Adipose tissue (tissue), 3 donors: ENCODE data around the gene TMPRSS3. TPM values are rescaled to one million over a fixed set of nuclear protein-coding genes. Genes with fewer than 3 reads are reported as not detected.
"Not testable (repeated sequence)": the region's sequence is repeated elsewhere in the genome, so short reads cannot be mapped to it uniquely, and the experiment has no call there.

ENCODE experiments used
- H3K27ac ChIP-seq: one replicate; pipeline ENCODE4 v1.5.1; 2013; ENCODE audit warnings: low read depth, low read length
- WGBS, 3 donors: extraction: QIAGEN DNeasy Blood & Tissue Kit; methylation state at CpG; one replicate each; pipeline ENCODE4 v1.1.7; 2013; 5-methylcytosine and 5-hydroxymethylcytosine counted together
- polyA plus RNA-seq, 3 donors: library from polyadenylated mRNA; stranded (reverse); fragments of 200-250 nt; gene quantifications; one replicate each; pipeline ENCODE4 v1.2.3, GENCODE V29; 2013
- donor health status: healthy with polysubstance abuse.
- donor health status: Bipolar disorder and iron deficiency.
- donor health status: healthy.

Gene TMPRSS3
- polyA plus RNA-seq, 3 donors = 0.45 to 2.0 (median 0.59) TPM

DNA sequence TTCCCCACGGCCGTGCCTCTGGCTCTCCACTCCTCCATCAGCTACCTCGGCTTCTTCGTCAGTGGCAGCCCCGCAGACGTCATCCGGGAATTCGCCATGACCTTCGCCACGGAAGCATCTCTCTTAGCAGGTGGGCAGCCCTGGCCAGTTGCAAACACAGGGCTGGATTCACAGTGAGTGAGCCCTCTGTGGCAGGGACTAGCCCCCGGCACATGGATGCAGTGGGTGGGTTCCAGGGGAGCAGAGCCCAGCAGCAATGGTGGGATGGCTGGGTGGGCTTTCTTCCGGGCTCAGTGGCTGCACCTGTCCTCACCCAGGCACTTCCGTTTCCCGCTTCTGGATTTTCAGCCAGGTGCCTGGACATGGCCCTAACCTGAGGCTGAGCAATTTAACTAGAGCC lies 17.2 kb upstream of the TMPRSS3 start:
- 78 to 88% (median 81%) methylated on average over 14 of the region's 14 CpGs for WGBS, 3 donors

GRCh38 chr21:42412636-42412933 lies 16.7 kb upstream of the TMPRSS3 start:
- 79 to 89% (median 86%) methylated on average over 5 of the region's 5 CpGs for whole genome bisulfite sequencing, 3 donors
- H3K27ac ChIP-seq = no peak overlapping the region

More for the DNA sequence above, 17.2 kb upstream of the TMPRSS3 start:
- H3K27ac ChIP-seq = no peak overlapping the region

GRCh38 chr21:42411891-42412635 lies 16.2 kb upstream of the TMPRSS3 start:
- no peak overlapping the region for H3K27ac ChIP-seq
- WGBS, 3 donors = 58 to 68% (median 62%) methylated on average over 21 of the region's 21 CpGs

- 55 to 63% (median 62%) methylated on average over 7 of the region's 7 CpGs for WGBS, 3 donors
- no peak overlapping the region for H3K27ac ChIP-seq
Observed at GRCh38 chr21:42411197-42411869, 15.5 kb upstream of the TMPRSS3 start.

- no peak overlapping the region for H3K27ac ChIP-seq
- WGBS, 3 donors = 72 to 82% (median 73%) methylated on average over 7 of the region's 7 CpGs
Observed at GRCh38 chr21:42409366-42409765, 13.5 kb upstream of the TMPRSS3 start.

GRCh38 chr21:42408718-42409117 lies 12.9 kb upstream of the TMPRSS3 start:
- WGBS, 3 donors = 82 to 88% (median 87%) methylated on average over 5 of the region's 5 CpGs
- H3K27ac ChIP-seq = not testable (repeated sequence)

DNA sequence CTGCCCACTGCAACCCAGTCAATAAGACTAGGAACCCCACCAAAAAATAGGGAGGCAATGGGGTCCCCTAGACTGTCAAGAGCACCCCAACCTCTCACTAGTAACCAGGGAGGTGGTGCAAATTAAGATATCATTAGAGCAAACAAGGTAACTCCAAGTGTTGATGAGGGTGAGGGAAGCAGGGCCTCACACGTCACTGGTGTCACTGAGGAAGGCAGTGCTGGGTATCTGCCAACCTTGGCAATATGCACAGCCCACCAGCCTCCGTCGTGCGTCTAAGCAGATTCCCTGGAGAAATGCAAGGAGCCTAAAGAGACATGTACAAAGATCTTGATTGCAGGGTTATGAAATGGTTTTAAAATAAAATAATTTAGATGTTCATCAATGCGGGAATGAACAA lies 11.6 kb upstream of the TMPRSS3 start:
- no peak overlapping the region for H3K27ac ChIP-seq
- 69 to 72% (median 69%) methylated on average over 5 of the region's 5 CpGs for WGBS, 3 donors

DNA sequence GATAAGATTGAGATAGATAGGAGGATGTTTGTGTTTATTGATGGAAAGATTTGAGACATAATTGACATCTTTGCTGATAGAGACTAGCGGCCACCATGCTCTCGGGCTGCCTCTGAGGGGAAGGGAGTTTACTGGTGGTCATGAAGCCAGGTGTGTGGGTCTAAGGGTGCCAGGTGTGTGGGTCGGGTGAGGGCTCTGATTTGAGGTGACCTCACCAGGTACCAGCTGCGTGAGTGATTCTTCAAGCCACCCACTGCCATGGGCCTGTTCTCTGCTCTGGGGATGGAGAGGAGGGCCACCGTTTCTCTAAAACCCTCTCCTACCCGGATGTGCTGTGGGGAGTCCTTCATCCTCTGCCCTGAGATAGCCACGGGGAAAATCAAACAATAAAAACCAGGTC lies 11.0 kb upstream of the TMPRSS3 start:
- WGBS, 3 donors = 79 to 85% (median 79%) methylated on average over 7 of the region's 7 CpGs
- no peak overlapping the region for H3K27ac ChIP-seq

- H3K27ac ChIP-seq = no peak overlapping the region
- 68 to 81% (median 76%) methylated on average over 10 of the region's 10 CpGs for WGBS, 3 donors
Observed at GRCh38 chr21:42406201-42406621, 10.4 kb upstream of the TMPRSS3 start.

DNA sequence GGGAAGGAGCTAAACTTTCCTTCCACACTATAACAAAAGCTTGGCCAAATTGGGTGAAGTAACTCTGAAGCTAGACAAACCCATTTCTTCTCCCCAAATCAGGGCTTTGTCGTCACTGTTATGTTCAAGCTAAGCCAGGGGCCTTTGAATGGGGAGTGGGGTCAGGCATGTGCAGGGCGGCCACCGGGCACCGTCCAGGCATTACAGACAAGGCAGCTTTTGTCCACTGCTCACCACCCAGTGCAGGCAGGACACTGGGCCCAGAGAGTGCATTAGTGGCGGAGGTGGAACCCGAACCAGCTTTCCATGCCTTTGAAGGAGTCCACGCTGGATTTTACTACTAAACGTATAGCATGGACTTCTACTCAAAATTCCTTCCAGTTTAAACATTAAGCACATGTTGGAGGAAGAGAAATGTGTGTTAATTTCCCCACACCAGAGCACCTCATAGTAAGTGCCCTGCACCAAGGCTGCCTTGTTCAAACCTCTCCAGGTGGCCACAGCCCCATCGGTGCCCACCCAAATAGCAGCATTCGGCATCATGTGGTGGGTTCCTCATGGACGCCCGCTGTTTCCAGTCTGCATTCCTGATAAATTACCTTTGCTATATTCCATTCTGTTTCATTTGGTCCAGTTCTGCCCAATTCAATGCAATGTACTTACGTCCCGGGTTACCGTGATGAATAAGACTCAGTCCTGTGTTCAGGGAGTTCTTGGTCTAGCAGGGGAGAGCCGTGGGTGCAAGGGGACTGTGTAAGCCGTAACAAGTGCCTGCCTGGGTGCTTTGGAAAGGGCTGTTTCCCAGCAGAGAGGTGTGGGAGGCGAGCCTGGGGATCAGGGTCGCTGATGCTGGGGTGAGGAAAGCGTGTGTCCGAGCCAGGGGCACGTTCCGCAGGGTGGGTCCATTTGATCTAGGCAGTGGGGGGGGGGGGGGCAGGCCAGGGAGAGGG lies 9.5 kb upstream of the TMPRSS3 start:
- WGBS, 3 donors = 83 to 89% (median 88%) methylated on average over 23 of the region's 23 CpGs

DNA sequence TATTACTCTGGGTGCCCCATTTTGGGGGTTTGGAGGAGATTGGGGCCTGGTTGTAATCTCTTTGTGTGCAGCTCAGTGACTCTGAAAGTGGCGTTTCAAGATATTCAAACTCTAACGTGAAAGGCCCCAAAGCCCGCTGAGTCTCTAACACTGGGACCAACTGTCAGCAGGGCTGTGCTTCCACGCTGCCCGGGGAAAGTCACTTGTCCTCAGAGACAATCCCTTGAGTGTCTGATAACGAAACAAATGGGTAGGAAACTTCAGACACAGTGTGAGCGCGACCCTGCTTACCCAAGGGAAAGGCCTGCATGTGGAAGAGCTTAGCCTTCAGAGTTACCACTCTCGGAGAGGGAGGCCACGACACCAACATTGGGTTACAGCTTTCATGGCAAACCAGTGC lies 8.7 kb upstream of the TMPRSS3 start:
- H3K27ac ChIP-seq = no peak overlapping the region
- WGBS, 3 donors = 83 to 86% (median 85%) methylated on average over 10 of the region's 10 CpGs

More for the DNA sequence above, 9.5 kb upstream of the TMPRSS3 start:
- H3K27ac ChIP-seq = no peak overlapping the region

- WGBS, 3 donors = 69 to 87% (median 72%) methylated on average over 21 of the region's 21 CpGs
- no peak within 1 kb of the TSS for H3K27ac ChIP-seq
Observed at GRCh38 chr21:42403611-42404231, 7.9 kb upstream of the TMPRSS3 start, which contains the start of gene UBASH3A. Gene UBASH3A, plus strand, starts transcription at chr21:42403902. Its CDS starts 44 bp downstream, at chr21:42403946.

DNA sequence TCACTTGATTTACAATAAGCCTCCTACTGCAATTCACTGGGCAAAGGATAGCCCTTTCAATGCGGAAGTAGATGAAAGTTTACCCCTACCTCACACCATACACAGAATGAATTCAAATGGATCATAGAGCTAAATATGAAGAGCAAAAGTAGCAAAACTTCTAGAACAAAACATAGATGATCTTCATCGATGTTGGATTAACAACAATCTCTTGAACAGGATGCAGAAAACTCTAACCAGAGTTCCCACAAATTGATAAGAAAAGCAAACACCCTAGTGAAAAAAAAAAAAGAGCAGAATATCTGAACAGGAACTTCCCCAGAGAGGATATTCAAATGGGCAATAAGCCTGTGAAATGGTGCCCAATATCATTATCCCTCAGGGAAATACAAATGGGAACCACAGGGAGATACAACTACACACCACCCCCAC lies 6.0 kb upstream of the TMPRSS3 start:
- H3K27ac ChIP-seq = no peak overlapping the region
- WGBS, 3 donors = 76 to 85% (median 84%) methylated on average over 2 of the region's 2 CpGs

GRCh38 chr21:42401154-42401553 lies 5.3 kb upstream of the TMPRSS3 start:
- 51 to 61% (median 55%) methylated on average over 3 of the region's 3 CpGs for WGBS, 3 donors
- no peak overlapping the region for H3K27ac ChIP-seq

DNA sequence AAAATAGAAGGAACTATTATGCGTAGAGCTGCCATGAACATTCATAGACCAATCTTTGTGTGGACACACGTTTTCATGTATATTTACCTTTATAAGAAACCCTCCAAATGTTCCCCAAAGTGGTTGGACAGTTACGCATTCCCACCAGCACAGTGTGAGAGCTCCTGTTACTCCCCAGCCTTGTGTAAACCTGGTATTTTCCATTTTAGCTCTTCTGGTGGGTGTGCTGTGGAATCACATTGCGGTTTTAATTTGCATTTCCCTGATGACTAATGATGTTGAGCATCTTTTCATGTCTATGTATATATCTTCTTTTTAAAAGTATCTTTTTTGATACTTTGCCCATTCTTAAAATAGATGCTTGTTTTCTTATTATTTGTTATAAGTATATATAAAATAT lies 4.7 kb upstream of the TMPRSS3 start:
- 73 to 81% (median 79%) methylated on average over 4 of the region's 4 CpGs for WGBS, 3 donors
- no peak overlapping the region for H3K27ac ChIP-seq

- H3K27ac ChIP-seq = no peak overlapping the region
- WGBS, 3 donors = 65 to 78% (median 75%) methylated on average over 12 of the region's 12 CpGs
Observed at GRCh38 chr21:42398436-42399028, 2.7 kb upstream of the TMPRSS3 start.

DNA sequence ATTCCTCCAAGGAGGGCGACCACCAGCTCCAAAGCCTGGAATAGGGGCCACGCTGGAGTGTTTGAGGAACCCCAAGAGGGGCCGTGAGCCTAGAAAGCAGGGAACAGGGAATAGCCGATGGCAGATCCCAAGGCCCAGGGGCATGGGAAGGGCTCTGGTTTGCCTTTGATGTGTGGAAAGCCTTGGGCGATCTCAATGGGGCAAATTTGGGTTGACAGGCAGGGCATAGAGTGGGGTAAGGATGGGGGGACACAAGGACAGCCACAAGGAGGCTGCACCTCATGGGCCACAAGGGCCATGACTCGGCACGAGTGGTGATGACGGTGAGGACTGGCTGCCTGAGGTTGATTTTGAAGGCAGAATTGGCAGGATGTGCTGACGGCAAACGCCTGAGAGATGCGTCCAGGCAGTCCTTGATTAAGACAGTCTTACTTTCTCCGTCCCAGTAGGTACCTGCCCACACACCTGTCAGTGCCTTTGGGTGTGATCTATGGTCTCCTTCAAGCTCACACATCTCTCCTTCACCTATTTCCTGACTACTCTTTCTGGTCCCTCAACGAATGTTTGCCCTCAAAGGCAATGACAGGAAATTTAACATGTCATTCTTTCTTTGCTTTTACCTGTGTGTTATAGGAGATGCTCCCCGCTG lies 2.0 kb upstream of the TMPRSS3 start:
- 89 to 90% (median 90%) methylated on average over 14 of the region's 14 CpGs for whole genome bisulfite sequencing, 3 donors
- no peak overlapping the region for H3K27ac ChIP-seq
